Activated naive CD4-positive, alpha-beta T cell treated with anti-CD3 and anti-CD28 coated beads, Interleukin-2, amount 50 U/mL, for 16 hours (primary cell): Measurements from ENCODE around the gene ARL6IP5.

Experiments used
- DNase-seq: peaks from one replicate; pipeline ENCODE4 v3.0.0-alpha.2; 2020

The ARL6IP5 gene

GRCh38 chr3:69084326-69085167 lies at the start of gene ARL6IP5:
Gene ARL6IP5 (plus strand): TSS chr3:69084937. CDS start chr3:69085048, 111 bp downstream.
- peak; percentile 89 for DNase-seq

DNA sequence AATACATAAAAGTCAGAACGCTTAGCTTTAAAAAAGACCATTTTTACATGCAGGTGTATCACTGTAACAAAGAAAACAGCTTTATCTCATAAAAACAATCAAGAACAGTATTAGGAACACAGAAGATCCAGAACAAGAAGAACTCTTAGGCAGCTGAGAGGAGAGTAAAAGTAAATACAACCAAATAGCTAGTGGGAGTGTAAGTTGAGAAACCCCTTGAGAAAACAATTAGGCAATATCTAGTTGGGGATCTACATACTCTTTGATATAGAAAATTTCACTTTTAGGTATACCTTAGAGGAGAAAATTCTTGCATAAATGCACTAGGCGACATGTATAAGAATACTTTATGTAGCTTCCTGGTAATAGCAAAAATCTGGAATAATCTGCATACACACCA lies 40.1 kb upstream of the ARL6IP5 start:
- DNase-seq = no peak

- no peak for DNase-seq
Observed at GRCh38 chr3:69048990-69049389, 35.7 kb upstream of the ARL6IP5 start.

DNA sequence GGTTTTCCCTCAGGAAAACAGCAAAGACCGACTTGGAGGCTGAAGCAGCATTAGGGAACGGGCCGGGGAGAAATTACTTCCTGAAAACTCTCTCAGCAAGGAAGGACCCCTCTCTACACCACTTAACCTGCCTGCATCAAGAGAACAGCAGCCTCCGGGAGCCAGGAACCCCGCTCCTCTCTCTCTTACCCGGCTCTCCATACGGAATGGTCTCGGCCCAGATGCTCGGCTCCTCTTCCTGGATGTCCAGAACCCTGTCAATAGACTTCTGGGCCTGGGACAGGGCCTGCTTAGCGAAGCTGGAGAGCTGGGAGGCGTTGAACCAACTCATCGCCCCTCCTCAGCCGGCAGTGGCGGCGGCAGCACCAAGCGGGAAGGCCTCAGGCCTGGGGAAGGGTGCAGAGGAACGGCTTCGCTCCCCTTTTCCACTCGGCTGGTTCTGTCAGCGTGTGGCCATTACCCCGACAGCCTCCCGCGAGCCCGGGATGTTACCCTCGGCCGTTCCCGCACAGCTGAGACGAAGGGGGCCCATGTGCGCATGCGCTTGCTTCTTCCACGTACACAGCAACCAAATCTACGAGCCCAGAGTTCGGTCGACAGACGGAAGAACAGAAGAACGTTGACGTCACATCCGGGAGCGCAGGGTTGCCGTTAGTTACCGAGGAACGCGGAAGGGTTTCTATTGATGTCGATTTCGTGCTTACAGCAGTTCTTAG lies 32.8 kb upstream of the ARL6IP5 start, which contains the start of gene TMF1:
Gene TMF1, minus strand, starts transcription at position 578 of the 716 bp plus-strand sequence. Its CDS starts 247 bp downstream, at position 331.
- DNase-seq = peak; percentile 96

DNA sequence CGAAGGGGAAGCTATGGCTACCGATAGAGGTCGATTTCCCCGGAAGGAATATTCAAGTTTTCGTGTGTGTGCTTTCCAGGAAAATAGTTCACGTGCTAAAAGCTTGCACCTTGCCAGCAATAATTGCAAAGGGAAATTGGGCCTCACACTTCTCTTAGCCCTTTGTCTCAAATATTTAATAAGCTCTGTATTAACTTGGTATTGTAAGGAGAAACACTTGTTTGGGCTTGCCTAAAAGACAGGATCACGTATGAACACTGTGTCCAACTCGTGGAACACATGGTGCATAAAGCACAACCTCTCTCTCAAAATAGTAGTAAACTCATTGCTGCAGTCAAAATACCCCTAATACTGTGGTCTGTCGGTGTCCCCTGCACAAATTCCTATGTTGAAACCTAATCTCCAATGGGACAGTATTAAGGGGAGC lies 32.3 kb upstream of the ARL6IP5 start:
- no peak for DNase-seq

- no peak for DNase-seq
Observed at GRCh38 chr3:69058180-69058946, 26.4 kb upstream of the ARL6IP5 start.

DNA sequence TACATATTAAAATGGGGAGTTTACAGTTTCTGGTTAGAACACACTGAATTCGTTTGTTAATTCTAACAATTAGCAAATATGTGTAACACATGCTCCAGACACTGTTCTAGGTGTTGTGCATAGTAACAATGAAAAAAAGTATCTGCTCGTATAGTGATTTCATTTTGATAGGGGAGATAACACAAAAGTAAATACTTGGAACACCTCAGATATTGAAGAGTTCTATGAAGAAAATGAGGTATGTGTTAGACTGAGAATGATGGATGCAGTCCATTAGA lies 25.9 kb upstream of the ARL6IP5 start:
- DNase-seq = no peak

DNA sequence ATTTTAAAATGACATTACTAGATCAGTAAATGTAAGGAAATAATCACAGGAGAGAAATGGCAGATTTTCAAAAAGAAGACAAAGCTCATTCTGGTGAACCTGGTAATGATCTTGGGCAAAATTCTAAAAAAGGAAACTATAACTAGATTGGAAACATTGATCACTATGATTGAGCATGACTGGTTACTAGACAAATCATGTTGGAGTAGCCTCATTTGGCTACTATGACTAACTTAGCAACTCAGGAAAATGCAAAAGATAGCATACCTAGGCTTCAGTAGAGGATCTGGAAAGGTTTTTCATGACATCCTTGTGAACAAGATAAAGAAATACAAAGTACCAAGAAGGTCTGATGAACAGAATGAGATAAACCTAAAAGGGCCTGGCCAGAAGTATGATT lies 25.0 kb upstream of the ARL6IP5 start:
- DNase-seq = no peak

DNA sequence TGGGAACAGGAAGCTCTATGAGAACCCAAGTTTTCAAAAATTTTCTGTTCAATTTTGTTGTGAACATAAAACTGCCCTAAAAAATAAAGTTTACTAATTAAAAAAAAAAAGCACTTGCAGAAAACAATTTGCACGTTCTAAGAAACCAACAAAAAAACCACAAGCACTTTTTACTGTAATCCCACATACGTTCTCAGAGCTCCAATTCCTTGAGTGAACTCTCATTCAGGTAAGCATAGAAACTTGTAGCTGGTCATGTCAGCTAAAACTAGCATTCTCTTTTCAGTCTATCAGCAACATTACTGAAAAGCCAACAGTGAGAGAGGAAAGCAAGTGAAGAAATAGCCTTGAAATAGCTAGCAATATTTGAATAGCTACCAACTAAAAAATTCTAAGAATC lies 21.1 kb upstream of the ARL6IP5 start:
- DNase-seq = no peak

DNA sequence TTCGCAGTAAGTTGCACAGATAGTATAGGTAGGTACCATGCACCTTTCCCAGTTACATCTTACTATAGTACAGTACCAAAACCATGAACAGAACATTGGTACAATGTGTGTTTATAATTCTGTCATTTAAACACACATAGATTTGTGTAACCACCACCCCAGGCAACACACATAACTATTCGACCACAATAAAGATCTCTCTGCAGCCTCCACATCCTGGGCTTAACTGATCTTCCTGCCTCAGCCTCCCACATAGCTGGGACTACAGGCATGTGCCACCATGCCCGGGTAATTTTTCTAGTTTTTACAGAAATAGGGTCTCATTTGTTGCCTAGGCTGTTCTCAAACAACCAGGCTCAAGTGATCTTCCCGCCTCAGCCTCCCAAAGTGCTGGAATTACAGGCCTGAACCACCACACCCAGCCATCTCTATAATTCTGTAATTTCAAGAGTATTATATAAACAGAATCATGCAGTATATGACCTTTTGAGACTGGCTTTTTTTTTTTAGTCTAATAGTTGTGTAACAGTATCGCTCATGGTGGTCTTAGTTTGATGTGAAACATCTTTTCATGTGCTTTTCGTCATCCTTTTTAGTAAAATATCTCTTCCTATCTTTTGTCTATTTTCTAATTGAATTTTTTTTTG lies 19.3 kb upstream of the ARL6IP5 start:
- DNase-seq = no peak

DNA sequence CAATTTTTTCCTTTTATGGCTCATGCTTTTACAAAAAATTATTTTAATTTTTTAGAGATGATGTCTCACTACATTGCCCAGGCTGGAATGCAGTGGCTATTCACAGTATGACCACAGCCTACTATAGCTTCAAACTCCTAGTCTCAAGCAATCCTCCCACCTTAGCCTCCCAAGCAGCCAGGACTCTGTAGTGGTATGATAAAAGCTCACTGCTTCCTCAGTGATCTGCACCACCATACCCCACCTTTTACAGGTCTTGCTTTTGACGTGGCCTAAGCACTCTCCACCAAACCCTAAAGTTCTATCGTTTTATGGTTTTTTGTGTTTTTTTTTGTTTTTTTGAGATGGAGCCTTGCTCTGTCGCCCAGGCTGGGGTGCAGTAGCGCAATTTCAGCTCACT lies 18.6 kb upstream of the ARL6IP5 start:
- no peak for DNase-seq

- no peak for DNase-seq
Observed at GRCh38 chr3:69072928-69073327, 11.8 kb upstream of the ARL6IP5 start.

DNA sequence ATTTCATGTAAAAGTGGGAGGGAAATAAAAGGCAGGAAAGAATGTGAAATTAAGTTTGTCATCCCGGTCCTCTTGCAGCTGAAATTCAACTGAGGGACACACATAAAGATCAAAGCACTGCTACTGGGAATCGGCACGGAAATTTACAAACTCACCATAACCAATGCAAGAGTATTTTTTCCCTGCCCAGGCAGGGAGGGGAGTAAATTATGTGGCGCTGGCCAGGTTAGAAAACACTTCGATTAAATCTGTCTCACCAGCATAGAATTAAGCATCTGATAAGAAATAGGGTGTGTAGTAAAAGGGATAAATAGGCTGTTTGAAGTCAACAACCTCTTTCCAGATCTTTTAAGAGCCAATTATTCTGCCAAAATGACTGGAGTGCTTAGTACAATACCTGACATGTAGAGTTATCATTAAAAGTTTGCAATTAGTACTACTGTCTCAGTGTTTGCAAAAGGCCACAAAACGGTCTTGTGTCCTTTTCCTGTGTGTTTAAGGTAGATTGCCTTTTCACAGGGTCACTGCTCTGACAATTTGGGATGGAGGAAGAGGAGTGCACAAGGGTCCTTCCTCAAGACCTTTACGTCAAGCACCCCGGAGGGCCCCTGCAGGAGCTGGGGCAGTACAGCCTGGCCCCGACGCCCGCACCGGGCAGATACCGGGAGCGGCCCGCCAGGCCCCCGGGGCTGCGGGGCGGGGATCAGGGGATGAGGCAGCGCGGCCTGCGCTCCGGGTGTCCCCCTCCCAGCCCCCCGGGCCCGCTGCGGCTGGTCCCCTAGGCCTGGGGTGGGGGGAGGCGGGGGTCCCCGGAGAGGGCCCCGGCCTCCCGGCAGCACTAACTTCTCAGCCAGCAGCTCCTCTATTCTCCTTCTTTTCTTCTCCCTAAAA lies 5.2 kb upstream of the ARL6IP5 start:
- DNase-seq = peak; percentile 23

GRCh38 chr3:69080233-69080920 lies 4.4 kb upstream of the ARL6IP5 start, which contains the start of gene UBA3:
Gene UBA3 (minus strand): TSS chr3:69080365. CDS start chr3:69080353, 12 bp downstream.
- peak; percentile 94 for DNase-seq

GRCh38 chr3:69081583-69082262 lies 3.0 kb upstream of the ARL6IP5 start:
- DNase-seq = no peak

DNA sequence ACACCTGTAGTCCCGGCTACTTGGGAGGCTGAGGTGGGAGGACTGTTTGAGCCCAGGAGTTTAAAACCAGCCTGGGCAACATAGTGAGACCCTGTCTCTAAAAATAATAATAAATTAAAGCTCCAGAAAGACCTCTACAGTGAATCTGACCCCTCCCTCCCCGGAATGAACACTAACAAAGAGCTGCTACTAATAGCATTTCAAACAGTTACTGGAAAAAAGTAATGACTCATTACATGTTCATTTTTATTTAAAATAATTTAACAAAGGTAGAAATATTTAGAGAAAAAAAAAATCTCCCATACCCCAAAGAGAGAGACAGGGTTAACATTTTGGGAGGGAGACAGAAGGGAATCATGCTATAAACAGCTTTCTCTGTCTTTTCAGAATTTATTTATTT lies 2.4 kb upstream of the ARL6IP5 start:
- DNase-seq = no peak

- peak; percentile 72 for DNase-seq
Observed at GRCh38 chr3:69082805-69083204, 1.9 kb upstream of the ARL6IP5 start.

- DNase-seq = no peak
Observed at GRCh38 chr3:69085168-69085832, 563 bp downstream of the ARL6IP5 start.

GRCh38 chr3:69085833-69086722 lies 1.3 kb downstream of the ARL6IP5 start:
- peak; percentile 77 for DNase-seq
